ENCODE measurements around the gene BCL7A. TPM values are rescaled to one million over a fixed set of nuclear protein-coding genes. Genes with fewer than 3 reads are reported as not detected.

BCL7A gene
- total and polyA plus RNA-seq, 2 of the 8 experiments (the other 6 are each of a cell fraction or from before 2014, with no cell fraction given) = 11.9 to 12.7 TPM

- peaks cover 8 to 16% of the 10 kb centered on the region in 2 experiments; a peak in 3 of 4 replicates for H3K9me3 ChIP-seq (ENCODE audit: insufficient read depth in 2 of 2, low read depth in 1 of 2, low read length in 1 of 2)
- H2AFZ ChIP-seq (ENCODE audit: low read length) = no peak overlapping the region
- H3K4me2 ChIP-seq (ENCODE audit: insufficient read depth in 1 of 2, low read depth in 2 of 2, low read length in 2 of 2) = no peak overlapping the region
- H2BK12ac ChIP-seq (ENCODE audit: low read depth, low read length) = no peak overlapping the region
- H4K8ac ChIP-seq (ENCODE audit: extremely low read depth, insufficient read depth, low read length) = no peak overlapping the region
- no peak overlapping the region for H2AK5ac ChIP-seq (ENCODE audit: low read depth, low read length)
- H3K4ac ChIP-seq (replicated peaks; ENCODE audit: insufficient read length, low read depth, low read length) = no peak overlapping the region
- no peak overlapping the region for H4K5ac ChIP-seq (ENCODE audit: insufficient read length, low read depth, low read length)
- WGBS, 2 experiments (ENCODE audit: extremely low coverage in 1 of 2, insufficient coverage in 1 of 2, insufficient read length in 1 of 2, insufficient replicate concordance in 2 of 2, low coverage in 1 of 2, low lambda C conversion rate in 2 of 2, missing lambda C conversion rate in 1 of 2) = 95% methylated on average over 7 of the region's 7 CpGs; no CpG with 5 or more reads in 1 of the 2 experiments
- H3K27me3 ChIP-seq (replicated peaks in 1 of 4; ENCODE audit: control insufficient read depth in 3 of 4, extremely low read depth in 1 of 4, insufficient read depth in 3 of 4, low read length in 3 of 4) = no peaks in the 10 kb centered on the region
- no peaks in the 10 kb centered on the region for H3K23me2 ChIP-seq (ENCODE audit: low read depth, low read length)
- no peak overlapping the region for H3K56ac ChIP-seq (replicated peaks; ENCODE audit: insufficient read length, low read depth, low read length)
- TF ChIP-seq CBX5 (IDR thresholded peaks at IDR 0.05; ENCODE audit: low read depth, low read length) = peak; percentile 72; the same call in 1 of the 2 replicates
- no peak for TF ChIP-seq ASH2L (IDR thresholded peaks at IDR 0.05; ENCODE audit: low read length)
- no peak for TF ChIP-seq TEAD4 (IDR thresholded peaks at IDR 0.05; ENCODE audit: low read depth, low read length)
- no peak for TF ChIP-seq SP2 (IDR thresholded peaks at IDR 0.05; ENCODE audit: low read length)
- no peak overlapping the region for H3K27ac ChIP-seq (ENCODE audit: low read depth, low read length)
- no peak overlapping the region for H3K14ac ChIP-seq (ENCODE audit: insufficient read length)
- FAIRE-seq (no peak), DNase-seq (ENCODE audit: low read depth in 1 of 2, low spot score in 2 of 2) (no peak)
- H4K20me1 ChIP-seq (replicated peaks in 1 of 2; ENCODE audit: control insufficient read depth in 1 of 2, insufficient read depth in 2 of 2, low read length in 2 of 2) = peaks cover 0 to 5% of the 10 kb centered on the region in 2 experiments
- CTCF ChIA-PET (ENCODE audit: partially characterized antibody) = interaction anchor here (1.4 to 1.5 kb wide), 3 partner anchors 9 to 14 kb away, joined by 4 to 7 read pairs (median 5); no protein-coding TSS in a partner anchor
- no peak overlapping the region for H2BK120ac ChIP-seq (replicated peaks; ENCODE audit: low read depth, low read length)
- peaks cover 6 to 29% (median 16%) of the 10 kb centered on the region in 4 experiments for H3K36me3 ChIP-seq (ENCODE audit: control insufficient read depth in 2 of 4, insufficient read depth in 4 of 4, low read length in 3 of 4)
- no peaks in the 10 kb centered on the region for H3K79me1 ChIP-seq (ENCODE audit: low read depth, low read length)
- H2BK20ac ChIP-seq (ENCODE audit: low read length) = no peak overlapping the region
- no peak overlapping the region for H3K4me3 ChIP-seq (ENCODE audit: extremely low read depth in 1 of 4, insufficient read depth in 2 of 4, low read depth in 3 of 4, low read length in 4 of 4)
- H3K9ac ChIP-seq (replicated peaks in 1 of 4; ENCODE audit: extremely low read depth in 1 of 4, low read depth in 3 of 4, low read length in 3 of 4) = no peak overlapping the region
- no peak overlapping the region for H3K23ac ChIP-seq (ENCODE audit: insufficient read length)
- H3K4me1 ChIP-seq (replicated peaks in 1 of 4; ENCODE audit: control insufficient read depth in 3 of 4, insufficient read depth in 4 of 4, low read length in 3 of 4) = no peaks in the 10 kb centered on the region
- H2BK5ac ChIP-seq (ENCODE audit: low read depth, low read length) = no peak overlapping the region
- no peak overlapping the region for H4K91ac ChIP-seq (replicated peaks; ENCODE audit: insufficient read length, low read length)
- H3K18ac ChIP-seq (ENCODE audit: extremely low read depth, low read length) = no peak overlapping the region
- POLR2A ChIA-PET (ENCODE audit: partially characterized antibody) = no interaction called here
- H3K79me2 ChIP-seq (ENCODE audit: control insufficient read depth in 1 of 2, insufficient read depth in 2 of 2, low read length in 2 of 2) = no peaks in the 10 kb centered on the region
- H2BK15ac ChIP-seq (ENCODE audit: low read length) = no peak overlapping the region
Observed at GRCh38 chr12:122045262-122045661, 23.6 kb downstream of the BCL7A start.
